Right lobe of liver (tissue), 6 donors: ENCODE results near the gene SERPINI1. TPM values are rescaled to one million over a fixed set of nuclear protein-coding genes. Genes with fewer than 3 reads are reported as not detected.

Experiments used
- ATAC-seq, 4 donors: fragments of 200-7000 bp; cut with Tn5 transposase; one replicate each; pipeline ENCODE4 v1.9.1; 2020; ENCODE audit warnings: mild to moderate bottlenecking in 4 of 4, moderate library complexity in 4 of 4
- DNase-seq, 3 donors: peaks; one replicate each; pipeline ENCODE4 v3.0.0-alpha.2; 2020
- H3K27ac ChIP-seq, 3 donors: fragments of 200-600 bp; one replicate each; pipeline ENCODE4 v1.8.0; 2022
- H3K27me3 ChIP-seq, 2 donors: fragments of 200-600 bp; one replicate each; pipeline ENCODE4 v1.8.0; 2022
- H3K36me3 ChIP-seq, 4 donors: fragments of 200-600 bp; sonication (generic) in 1 of 4; one replicate each; pipeline versions ENCODE4 v1.5.1 to v1.8.0; 2017 to 2022; ENCODE audit warnings: control low read depth in 1 of 4
- H3K4me1 ChIP-seq, 4 donors: fragments of 200-600 bp; sonication (generic) in 1 of 4; one replicate each; pipeline versions ENCODE4 v1.5.1 to v1.8.0; 2017 to 2022; ENCODE audit warnings: control low read depth in 1 of 4
- H3K4me3 ChIP-seq, 3 donors: fragments of 200-600 bp; one replicate each; pipeline ENCODE4 v1.8.0; 2022
- H3K9me3 ChIP-seq, 4 donors: fragments of 200-600 bp; sonication (generic) in 1 of 4; one replicate each; pipeline versions ENCODE4 v1.5.1 to v1.8.0; 2017 to 2022; ENCODE audit warnings: control low read depth in 1 of 4
- POLR2A ChIP-seq: fragments of 450-650 bp; IDR thresholded peaks from one replicate; pipeline ENCODE4 v1.6.1; 2017; ENCODE audit warnings: antibody characterized with exemption, mild to moderate bottlenecking
- WGBS: methylation state at CpG from one replicate; pipeline ENCODE4 v1.1.6; 2018; ENCODE audit warnings: low coverage, low lambda C conversion rate; ENCODE audit not compliant: insufficient coverage; ENCODE audit errors: missing lambda C conversion rate; 5-methylcytosine and 5-hydroxymethylcytosine counted together
- intact Hi-C, 2 donors: fragments of 100-400 bp; cut with DNase I; formaldehyde crosslinking; loops; one replicate each; pipeline versions ENCODE4 v1.11.2 to v1.14.1; 2022
- total RNA-seq, 6 experiments: library from RNA; depleted of rRNA in 2 of 6; stranded (reverse); fragments of >200 nt in 2 of 6; fragmentation: NEBNext Ultra II Directional in 3 of 6; extraction: Animal tissue kit (Norgen Biotek cat#: 25700) in 3 of 6; gene quantifications; one replicate each; pipeline versions ENCODE4 v1.1.0 to v1.2.4, GENCODE V29; 2016 to 2023
- TF ChIP-seq, protein P1 (sequence below), 4 donors: fragments of 200-600 bp in 3 of 4; fragments of 450-650 bp in 1 of 4; IDR thresholded peaks; one replicate each; pipeline versions ENCODE4 v1.5.1 to v1.8.0; 2016 to 2022; ENCODE audit warnings: antibody characterized with exemption in 4 of 4, mild to moderate bottlenecking in 2 of 4
- donor health status: DM: no; HTN: yes; CAD: no.
- donor health status: DM: no; HTN: no; CAD: no.
- donor health status: DM: no; HTN: no; CAD: no.
- donor health status: DM: no; HTN: yes; CAD: no.
- donor health status: DM: no; HTN: yes; CAD: no.

The SERPINI1 gene
- total RNA-seq, 6 experiments from 2014 or later: 0.40 to 3.0 (median 0.62) TPM

- H3K4me3 ChIP-seq: peak within 1 kb of the TSS; percentile 87 to 91 (median 87)
- DNase-seq (peak; percentile 98 to 99 (median 99)), ATAC-seq (peak; percentile 91 to 97 (median 93))
- no peaks in the 10 kb centered on the region for H3K36me3 ChIP-seq
- H3K27me3 ChIP-seq: no peaks in the 10 kb centered on the region
- under 1% methylated on average over 30 of the region's 49 CpGs for WGBS
- peaks cover 0 to 14% (median 6%) of the 10 kb centered on the region in 4 donors for H3K4me1 ChIP-seq
- no peaks in the 10 kb centered on the region for H3K9me3 ChIP-seq
- TF ChIP-seq, protein P1, sequence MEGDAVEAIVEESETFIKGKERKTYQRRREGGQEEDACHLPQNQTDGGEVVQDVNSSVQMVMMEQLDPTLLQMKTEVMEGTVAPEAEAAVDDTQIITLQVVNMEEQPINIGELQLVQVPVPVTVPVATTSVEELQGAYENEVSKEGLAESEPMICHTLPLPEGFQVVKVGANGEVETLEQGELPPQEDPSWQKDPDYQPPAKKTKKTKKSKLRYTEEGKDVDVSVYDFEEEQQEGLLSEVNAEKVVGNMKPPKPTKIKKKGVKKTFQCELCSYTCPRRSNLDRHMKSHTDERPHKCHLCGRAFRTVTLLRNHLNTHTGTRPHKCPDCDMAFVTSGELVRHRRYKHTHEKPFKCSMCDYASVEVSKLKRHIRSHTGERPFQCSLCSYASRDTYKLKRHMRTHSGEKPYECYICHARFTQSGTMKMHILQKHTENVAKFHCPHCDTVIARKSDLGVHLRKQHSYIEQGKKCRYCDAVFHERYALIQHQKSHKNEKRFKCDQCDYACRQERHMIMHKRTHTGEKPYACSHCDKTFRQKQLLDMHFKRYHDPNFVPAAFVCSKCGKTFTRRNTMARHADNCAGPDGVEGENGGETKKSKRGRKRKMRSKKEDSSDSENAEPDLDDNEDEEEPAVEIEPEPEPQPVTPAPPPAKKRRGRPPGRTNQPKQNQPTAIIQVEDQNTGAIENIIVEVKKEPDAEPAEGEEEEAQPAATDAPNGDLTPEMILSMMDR (IDR thresholded peaks at IDR 0.05): no peak
- TF ChIP-seq POLR2A: peak; percentile 62
- intact Hi-C loops: no loop called here
- H3K27ac ChIP-seq: peak within 1 kb of the TSS; percentile 62 to 79 (median 76)
These were observed 856 bp upstream of the SERPINI1 start, which contains the start of gene PDCD10 for GRCh38 chr3:167734498-167735232. Gene PDCD10, minus strand, starts transcription at chr3:167734892. Its CDS starts 14,735 bp downstream, at chr3:167720157.

GRCh38 chr3:167736264-167736787, 805 bp downstream of the SERPINI1 start:
- 5% methylated on average over 7 of the region's 7 CpGs for WGBS
- peak overlapping the region; percentile 87 to 91 (median 87) for H3K4me3 ChIP-seq
- H3K27ac ChIP-seq: no peak overlapping the region

DNA sequence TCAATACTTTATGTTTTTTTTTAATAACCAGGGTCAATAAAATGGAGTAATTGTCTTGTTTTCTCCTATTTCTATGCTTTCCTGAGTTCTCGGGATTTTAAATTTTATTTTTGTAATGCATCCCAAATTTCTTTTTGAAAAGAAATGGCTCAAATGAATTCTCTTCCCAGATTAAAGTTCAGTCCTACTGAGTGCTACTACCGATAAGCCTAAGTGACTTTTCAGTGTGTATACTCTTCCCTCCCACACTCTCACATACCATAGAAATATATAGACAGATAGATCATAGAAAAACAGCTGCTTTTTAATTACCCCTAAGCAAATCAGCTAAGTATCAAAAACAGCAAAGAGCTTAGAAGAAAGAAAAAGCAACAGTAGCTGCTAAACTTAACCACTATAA, 1.5 kb downstream of the SERPINI1 start:
- H3K27ac ChIP-seq: no peak overlapping the region
- H3K9me3 ChIP-seq: no peaks in the 10 kb centered on the region
- no peaks in the 10 kb centered on the region for H3K27me3 ChIP-seq
- no peak overlapping the region for H3K4me3 ChIP-seq
- TF ChIP-seq, protein P1 (IDR thresholded peaks at IDR 0.05): no peak
- TF ChIP-seq POLR2A: no peak
- ATAC-seq: no peak
- H3K4me1 ChIP-seq: peaks cover 0 to 14% (median 6%) of the 10 kb centered on the region in 4 donors
- WGBS: 66% methylated on average over 2 of the region's 2 CpGs
- intact Hi-C loops: no loop called here
- no peaks in the 10 kb centered on the region for H3K36me3 ChIP-seq
- DNase-seq: no peak

More at GRCh38 chr3:167736264-167736787, 805 bp downstream of the SERPINI1 start:
- H3K4me1 ChIP-seq: peaks cover 0 to 14% (median 6%) of the 10 kb centered on the region in 4 donors
- H3K36me3 ChIP-seq: no peaks in the 10 kb centered on the region
- no peak for TF ChIP-seq POLR2A
- TF ChIP-seq, protein P1 (IDR thresholded peaks at IDR 0.05): no peak
- H3K27me3 ChIP-seq: no peaks in the 10 kb centered on the region
- ATAC-seq (no peak), DNase-seq (no peak)
- no peaks in the 10 kb centered on the region for H3K9me3 ChIP-seq
- intact Hi-C loops: no loop called here

GRCh38 chr3:167738037-167738436, 2.5 kb downstream of the SERPINI1 start:
- H3K4me3 ChIP-seq: no peak overlapping the region
- no peak for DNase-seq
- TF ChIP-seq, protein P1 (IDR thresholded peaks at IDR 0.05): no peak
- no peak for TF ChIP-seq POLR2A
- intact Hi-C loops: no loop called here
- 61% methylated on average over 2 of the region's 2 CpGs for WGBS
- no peak overlapping the region for H3K27ac ChIP-seq
- H3K36me3 ChIP-seq: no peaks in the 10 kb centered on the region
- no peak for ATAC-seq
- no peaks in the 10 kb centered on the region for H3K27me3 ChIP-seq
- peaks cover 0 to 14% (median 6%) of the 10 kb centered on the region in 4 donors for H3K4me1 ChIP-seq
- no peaks in the 10 kb centered on the region for H3K9me3 ChIP-seq
